GM19240 (cell line): ENCODE results near the gene AMT.

ENCODE experiments used
- DNase-seq: peaks from one replicate; pipeline ENCODE4 v3.0.0; 2011; ENCODE audit warnings: low spot score; ENCODE audit not compliant: insufficient read length

Gene AMT, protein sequence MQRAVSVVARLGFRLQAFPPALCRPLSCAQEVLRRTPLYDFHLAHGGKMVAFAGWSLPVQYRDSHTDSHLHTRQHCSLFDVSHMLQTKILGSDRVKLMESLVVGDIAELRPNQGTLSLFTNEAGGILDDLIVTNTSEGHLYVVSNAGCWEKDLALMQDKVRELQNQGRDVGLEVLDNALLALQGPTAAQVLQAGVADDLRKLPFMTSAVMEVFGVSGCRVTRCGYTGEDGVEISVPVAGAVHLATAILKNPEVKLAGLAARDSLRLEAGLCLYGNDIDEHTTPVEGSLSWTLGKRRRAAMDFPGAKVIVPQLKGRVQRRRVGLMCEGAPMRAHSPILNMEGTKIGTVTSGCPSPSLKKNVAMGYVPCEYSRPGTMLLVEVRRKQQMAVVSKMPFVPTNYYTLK

DNA sequence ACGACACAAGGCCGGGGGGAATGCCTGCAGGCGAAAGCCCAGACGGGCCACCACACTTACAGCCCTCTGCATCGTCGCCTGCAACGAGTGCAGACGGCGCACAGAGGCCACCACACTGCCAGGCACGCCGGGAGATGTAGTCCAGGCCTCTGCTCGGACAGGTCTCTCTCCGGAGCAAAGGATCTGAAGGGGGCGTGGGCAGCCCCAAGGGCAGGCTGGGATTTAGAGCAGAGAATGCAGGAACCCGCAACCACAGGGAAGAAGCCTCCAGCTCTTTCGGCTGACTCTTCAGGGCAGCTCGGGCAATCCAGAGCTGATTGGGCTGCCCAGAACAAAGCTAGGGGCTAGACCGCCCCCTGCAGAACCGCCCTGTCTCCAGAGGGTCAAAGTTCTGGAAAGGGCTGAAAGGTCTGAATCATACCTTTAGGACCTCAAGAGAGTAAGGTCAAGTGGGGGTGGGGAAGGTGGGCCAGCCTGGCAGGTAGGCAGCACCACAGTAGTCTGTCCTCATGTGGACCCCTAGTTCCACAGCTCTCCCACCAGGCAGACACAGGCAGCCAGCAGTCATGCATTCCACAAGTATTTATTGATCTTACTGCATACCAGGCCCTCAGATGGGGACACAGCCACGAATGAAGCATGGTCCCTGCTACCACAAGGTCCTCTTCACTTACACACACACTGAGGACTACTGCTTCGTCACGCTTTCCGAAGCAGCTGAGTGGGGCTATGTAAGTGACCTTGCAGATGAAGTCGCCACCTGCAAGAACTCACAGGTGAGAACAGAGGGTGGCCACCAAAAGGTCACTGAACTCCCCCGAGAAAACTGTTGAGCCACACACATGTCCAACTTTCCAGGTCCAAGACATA is at the start of gene AMT:
TSS of gene AMT (minus strand) at position 95 of the 870 bp plus-strand sequence. CDS start at position 72, 23 bp downstream.
- DNase-seq: no peak

DNA sequence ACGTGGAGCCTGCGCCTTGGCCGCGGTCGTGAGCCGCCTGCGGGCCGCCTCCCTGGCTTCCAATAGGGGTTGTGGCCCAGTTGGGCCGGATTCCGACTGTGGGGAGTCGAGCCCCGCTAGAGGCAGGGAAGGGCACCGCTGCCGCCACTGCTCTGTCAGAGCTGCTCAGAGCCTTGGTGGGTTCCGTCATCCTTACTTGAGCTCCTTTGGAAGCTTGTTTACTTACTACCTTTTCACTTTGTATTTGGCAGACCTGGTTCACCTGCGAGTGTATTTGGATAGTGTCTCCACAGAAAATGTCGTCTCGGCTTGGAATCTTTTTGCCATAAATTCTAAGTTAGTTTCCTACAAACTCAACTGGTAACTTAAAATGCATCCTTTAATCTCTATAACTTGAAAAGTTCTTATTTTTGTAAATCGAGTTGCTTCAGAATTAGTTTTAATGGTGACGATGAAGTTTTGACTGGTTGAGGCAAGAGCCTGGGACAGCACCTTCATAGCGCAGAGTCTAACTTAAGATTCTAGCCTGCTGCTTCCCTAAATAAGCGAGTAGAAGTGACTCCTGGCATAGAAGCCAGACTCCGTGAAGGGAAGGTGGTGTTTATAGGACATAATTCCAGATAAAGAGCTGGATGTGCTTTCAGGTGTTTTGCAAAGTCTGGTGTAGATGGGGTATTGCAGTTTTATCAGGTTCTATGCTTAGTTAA is 48.6 kb upstream of the AMT start:
- DNase-seq: no peak

DNA sequence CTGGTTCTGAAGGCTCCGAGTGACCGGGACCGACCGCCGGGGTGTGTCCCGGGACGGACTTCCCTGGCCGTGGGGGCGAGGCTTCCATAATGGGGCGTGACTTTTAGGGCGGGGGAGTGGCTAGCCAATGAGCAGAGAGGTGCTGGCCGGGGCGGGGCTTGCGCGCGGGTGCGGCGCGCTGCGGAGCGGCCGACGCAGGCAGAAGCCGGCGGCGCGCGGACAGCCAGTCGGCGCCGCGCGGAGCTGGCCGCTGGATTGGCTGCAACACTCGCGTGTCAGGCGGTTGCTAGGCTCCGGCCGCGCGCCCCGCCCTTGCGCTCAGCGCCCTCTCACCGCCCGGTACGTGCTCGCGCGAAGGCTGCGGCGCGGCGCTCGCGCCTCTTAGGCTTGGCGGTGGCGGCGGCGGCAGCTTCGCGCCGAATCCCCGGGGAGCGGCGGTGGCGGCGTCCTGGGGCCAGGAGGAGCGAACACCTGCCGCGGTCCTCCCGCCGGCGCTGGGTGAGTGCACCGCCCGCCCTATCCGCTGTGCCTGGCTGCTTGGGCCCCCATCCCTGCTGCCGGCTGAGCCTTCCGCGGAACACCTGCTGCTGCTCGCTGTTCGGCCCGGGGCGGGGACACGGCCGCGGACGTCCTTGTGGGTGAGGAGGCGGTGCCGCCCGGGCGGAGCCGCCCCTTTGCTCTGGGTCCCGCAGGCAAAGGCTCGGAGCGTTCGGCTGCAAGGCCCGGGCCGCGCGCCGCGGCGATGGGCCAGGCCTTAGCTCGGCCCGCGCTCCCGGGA is 47.9 kb upstream of the AMT start, which contains the start of gene DAG1:
TSS of gene DAG1 (plus strand) at position 332 of the 778 bp plus-strand sequence. CDS start 40,268 bp downstream, outside the sequence.
- peak; percentile 96 for DNase-seq

DNA sequence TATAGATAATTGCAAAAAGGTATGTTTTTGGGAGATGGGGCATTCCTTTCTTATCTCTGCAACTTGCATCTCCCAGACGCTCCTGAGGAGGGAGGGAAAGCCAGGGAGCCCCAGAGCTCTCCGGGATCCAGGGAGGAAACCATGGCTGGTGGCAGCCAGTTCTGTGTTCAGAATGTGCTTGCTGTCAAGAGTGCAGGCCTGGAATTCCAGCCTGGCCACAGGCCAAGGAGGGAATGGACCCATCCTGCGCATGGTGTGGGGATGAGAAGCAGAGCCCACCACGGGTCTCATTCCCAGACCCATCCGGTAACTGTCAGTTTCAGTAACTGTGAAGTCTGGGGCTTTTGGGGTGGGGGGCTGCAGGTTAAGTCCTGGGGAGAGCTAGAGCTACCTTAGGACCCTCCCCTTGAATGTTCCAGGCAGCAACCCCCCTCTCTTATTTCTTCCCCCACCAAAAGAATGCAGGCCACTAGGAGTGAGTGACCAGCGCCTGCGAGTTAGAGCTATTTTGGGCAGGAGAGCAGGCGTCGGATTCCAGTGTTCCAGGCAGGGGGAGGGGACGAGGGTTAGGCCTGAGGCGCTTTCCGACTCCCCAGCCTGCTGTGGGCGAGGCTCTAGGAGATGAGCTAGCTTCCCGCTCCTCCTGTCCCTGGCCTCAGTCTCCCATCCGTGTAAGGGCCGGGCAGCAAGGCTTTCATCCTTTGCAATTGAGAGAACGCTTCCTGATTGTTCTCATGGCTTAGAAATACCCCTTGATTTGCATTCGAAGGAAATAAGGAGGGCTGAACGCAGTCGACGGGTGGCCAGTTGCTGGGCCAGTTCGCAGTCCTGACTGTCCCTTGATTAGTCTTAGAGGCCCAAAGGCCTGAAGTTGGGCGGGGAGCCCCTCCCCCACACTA is 47.0 kb upstream of the AMT start:
- DNase-seq: no peak

DNA sequence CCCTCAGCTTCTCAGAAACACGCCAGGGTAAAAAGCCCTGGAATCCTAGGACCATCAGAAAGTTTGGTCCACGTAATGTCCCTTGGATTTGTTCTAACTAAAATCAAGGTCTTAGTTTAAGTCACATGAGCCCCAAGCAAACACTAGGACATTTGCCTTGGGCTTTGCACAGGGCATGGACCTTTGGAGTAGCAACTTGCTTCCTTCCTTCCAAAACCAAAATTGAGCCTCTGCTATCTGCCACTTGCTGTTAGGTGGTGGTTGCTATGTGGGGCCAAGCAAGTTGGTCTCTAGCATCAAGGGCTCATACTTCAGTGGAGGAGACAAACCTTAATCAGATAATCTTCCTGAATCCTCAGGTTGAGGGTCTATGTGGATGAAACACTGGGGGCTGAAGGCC is 43.8 kb upstream of the AMT start:
- no peak for DNase-seq

DNA sequence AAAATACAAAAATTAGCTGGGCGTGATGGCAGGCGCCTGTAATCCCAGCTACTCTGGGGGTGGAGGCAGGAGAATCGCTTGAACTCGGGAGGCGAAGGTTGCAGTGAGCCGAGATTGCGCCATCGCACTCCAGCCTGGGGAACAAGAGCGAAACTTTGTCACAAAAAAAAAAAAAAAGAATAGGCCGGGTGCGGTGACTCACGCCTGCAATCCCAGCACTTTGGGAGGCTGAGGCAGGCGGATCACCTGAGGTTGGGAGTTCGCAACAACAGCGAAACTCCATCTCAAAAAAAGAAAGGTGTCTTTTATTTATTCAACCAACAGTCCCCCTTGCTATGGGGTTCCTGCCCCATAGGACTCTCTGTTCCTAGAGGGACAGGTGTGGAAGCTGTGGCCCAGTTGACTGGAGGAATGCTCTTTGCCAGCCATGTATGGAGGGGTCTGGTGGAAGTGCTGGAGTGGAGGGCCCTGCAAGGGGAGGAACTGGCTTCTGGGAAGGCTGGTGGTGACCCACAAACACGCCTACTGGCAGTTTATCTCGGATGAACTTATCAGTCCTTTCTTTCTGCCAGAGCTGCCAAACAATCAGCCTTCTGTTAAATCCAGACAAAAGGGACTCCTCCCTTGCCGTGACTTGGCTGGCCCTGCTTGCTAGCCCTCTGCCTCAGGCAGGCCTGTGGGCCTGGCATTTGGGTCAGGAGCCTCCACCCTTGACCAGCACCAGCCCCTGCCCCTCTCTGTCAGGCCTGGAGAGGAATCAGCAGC is 43.2 kb upstream of the AMT start:
- no peak for DNase-seq

DNA sequence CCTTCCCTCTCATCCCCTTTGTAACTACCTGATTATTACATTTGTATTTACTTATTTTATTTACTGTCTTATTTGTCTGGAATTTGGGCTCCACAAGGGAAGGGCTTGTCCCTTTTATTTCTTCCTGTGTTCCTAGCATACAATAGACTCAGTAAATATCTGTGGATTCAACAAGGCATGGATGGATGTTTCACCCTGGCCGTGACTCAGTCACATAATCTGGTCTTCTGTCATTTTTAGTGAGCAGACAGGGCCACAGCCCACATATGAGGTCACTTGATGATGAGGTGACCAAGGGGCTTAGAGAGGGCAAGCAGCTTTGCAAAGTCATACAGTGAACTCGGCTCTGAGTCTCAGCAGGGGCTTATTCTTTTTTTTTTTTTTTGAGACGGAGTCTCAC is 39.9 kb upstream of the AMT start:
- no peak for DNase-seq

DNA sequence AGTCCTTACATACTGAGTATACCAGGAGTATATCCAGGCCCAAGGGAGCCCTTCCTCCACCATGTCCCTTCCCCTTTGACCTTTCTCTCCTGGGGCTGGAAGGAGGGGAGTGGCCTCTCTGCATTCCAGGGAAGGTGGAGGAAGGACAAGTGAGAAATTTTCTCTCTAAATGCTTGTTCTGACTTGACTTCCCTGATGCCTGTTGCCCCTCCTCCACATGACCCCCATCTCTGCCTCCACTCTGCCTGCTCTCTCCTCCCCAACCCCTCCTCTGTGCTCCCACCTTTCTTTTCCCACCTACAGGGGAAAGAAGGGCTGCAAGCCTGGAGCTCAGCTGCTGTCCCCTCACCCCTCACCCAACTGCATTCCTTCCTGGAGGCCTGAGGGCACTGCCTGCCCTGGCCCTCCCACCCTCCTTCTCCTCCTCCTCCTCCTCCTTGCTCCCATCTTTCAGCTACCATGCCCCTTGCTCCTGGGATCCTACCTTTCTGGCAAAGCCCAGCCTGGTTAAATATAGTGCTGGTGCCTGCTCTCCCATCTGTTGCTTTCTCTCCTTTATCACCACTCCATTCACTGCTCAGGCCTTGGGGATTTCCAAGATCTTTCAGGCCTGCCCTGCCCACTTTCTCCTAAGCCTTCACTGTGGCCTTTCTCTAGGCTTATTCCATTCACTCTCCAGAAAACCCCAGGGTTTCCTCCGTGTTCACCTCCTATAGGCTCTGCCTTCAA is 39.3 kb upstream of the AMT start:
- DNase-seq: no peak

DNA sequence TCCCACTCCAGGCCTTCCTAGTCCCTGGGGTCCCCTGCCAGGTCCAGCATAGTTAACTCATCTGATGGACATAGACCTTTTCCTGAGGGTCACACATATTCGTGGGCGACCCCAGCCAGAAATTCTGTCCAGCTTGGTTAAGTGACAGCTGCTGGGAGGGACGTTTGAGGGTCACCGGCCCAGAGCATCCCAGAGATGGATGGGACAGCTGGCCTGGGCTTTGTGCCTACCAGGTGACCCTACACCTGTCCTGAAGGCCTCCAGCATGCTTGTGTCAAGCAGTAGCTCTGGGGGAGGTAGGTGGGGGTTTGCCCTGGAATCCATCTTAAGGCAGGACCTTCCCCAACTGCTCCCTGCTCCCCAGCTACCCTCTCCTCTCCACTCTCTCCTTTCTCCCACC is 38.7 kb upstream of the AMT start:
- DNase-seq: no peak

DNA sequence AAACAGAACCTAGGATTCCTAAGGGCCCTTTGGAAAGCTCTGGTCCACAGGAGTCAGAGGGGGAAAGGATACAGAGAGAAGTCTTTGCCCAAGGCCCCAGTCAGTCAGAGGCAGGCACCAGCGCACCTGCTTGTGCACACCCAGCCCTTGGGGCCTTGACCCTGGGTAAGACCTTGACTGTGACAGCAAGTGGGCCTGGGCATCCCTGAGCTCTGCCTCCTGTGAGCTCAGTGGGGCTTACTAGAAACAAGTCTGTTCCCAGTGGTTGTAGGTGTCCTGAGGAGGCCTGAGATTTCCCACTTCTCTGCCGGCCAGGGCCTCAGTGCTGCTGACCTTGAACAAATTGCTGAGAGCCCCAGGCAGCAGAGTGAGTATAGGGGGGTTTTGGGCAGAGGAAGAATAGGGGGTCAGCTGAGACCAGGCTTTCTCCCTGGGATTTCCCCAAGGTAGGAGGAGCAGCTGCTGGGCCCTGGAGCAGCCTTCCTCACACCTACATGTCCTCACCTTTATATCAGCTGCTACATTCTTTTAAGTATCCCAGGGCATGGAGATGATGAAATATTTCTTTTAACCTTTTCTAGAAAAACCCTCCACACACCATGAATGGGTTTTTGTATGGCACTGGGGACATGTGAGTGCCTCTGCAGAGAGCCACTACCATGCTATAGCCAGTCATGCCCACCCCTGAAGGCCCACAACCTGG is 38.1 kb upstream of the AMT start:
- no peak for DNase-seq

DNA sequence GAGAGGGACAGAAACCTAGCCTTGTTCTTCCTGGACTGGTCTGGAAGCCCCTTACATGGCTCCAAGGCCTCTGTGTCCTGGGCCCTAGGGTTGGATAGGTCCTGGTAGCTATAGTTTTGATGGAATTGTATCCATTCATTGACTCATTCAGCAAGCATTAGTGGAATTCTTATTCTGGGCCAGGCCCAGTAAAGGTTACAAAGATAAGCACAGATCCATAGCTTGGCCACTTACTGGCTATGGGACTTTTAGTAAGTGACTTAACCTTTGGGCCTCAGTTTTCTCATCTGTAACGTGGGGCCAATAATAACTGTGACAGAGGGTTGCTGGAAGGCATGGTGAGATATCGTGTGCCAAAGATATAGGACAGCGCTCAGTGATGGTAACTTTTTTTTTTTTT is 34.2 kb upstream of the AMT start:
- DNase-seq: no peak

DNA sequence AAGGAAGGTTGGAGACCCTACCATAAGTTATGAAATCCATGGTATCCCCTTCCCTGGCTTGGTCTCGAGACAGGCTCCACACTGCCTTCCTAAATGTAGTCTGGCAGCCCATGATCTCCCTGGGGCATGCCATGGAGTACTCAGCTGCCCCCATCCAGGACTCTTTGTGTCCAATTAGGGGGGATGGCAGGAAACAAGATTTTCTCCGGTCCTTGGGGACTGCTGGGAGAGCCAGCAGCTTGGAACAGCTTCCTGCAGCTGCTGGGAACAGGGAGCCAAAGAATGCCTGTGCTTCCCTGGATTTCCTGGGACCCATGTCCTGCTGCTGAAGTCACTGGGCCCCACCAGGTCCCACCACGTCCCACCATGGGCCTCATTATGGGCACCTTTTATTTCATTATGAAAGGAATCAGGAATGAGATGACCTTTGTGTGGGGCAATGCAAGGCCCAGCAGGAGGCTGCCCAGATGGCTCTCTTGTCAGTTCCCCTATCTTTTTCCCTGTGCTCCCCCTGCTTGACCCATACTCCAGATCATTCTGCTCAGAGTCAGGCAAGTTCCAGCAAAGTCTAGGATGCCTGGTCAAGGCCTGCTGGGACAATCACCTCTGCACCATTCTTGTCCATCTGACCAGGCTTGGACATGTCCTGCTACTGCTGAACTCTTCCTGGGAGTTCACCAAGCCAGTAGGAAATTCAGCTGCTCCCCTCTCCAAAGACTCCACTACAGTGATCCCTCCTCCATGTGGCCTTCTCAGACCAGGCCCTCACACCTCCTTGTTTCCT is 32.8 kb upstream of the AMT start:
- DNase-seq: no peak

DNA sequence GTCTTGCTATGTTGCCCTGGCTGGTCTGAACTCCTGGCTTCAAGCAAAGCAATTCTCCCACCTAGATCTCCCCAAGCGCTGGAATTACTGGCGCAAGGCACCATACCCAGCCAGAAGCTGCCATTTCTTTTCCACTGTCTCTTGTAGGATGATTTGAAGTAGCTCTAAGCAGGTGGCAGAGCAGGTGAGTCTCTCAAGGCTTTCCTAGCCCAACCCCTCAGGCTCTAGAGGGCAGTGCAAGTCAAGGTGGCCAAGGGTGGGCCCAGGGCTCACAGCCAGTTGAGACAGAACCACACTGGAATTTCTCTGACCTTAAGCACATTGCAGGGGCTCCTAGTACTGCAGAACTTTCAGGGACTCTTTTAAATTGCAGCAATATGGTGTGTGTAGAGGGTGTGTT is 32.2 kb upstream of the AMT start:
- no peak for DNase-seq

DNA sequence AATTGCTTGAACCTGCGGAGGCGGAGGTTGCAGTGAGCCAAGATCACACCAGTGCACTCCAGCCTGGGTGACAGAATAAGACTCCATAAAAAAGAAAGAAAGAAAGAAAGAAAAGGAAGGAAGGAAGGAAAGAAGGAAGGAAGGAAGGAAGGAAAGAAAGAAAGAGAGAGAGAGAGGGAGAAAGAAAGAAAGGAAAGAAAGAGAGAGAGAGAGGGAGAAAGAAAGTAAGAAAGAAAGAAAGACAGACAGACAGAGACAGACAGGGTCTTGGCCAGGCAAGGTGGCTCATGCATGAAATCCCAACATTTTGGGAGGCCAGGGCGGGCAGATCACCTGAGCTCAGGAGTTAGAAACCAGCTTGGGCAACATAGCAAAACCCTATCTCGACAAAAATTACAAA is 31.3 kb upstream of the AMT start:
- DNase-seq: no peak

DNA sequence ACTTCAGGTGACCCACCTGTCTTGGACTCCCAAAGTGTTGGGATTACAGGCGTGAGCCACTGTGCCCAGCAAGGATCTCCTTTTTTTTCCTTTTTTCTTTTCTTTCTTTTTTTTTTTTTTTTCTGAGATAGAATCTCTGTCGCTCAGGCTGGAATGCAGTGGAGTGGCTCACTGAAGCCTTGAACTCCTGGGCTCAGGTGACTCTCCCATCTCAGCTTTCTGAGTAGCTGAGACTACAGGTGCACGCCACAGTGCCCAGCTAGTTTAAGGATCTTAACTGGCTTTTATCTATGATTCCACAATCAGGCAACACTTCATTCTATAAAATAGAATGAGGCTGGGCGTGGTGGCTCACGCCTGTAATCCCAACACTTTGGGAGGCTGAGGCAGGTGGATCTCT is 23.1 kb upstream of the AMT start:
- no peak for DNase-seq

DNA sequence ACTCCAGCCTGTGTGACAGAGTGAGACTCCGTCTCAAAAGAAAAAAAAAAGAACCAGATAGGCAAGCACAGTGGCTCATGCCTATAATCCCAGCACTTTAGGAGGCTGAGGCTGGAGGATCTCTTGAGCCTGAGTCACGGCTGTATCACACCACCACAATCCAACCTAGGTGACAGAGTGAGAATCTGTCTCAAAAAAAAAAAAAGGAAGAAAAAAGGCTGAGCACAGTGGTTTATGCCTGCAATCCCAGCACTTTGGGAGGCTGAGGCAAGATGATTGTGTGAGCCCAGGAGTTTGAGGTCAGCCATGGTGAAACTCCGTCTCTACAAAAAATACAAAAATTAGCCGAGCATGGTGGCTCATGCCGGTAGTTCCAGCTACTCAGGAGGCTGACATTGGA is 12.5 kb upstream of the AMT start:
- no peak for DNase-seq

DNA sequence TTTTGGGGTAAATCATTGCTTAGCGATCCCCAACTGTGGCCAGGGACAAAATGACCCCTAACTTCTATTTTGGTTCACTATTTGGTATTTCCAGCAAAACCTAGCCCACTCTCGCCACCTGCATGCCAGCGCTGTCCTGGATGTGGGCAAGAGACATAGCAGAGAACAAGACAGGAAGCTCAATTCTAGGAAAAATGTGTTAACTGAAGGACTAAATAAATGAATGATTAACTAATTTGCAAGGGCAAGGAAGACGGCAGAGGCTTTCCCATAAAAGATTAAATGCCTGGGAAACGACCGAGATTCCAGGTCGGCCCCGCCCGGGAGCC is 6.4 kb upstream of the AMT start:
- DNase-seq: no peak
